H1 (cell line): Measurements from ENCODE around the gene WAC. TPM values are rescaled to one million over a fixed set of nuclear protein-coding genes. Genes with fewer than 3 reads are reported as not detected.

ENCODE experiments used
- CHD7 ChIP-seq: fragments of 300-600 bp; sonication (generic); IDR thresholded peaks from 2 replicates; pipeline ENCODE4 v1.7.1; 2012; ENCODE audit warnings: low read length, moderate library complexity, mild to moderate bottlenecking, inconsistent platforms; ENCODE audit not compliant: insufficient replicate concordance
- EZH2 ChIP-seq: fragments of 200-600 bp; sonication (generic); IDR thresholded peaks from 2 replicates; pipeline ENCODE4 v1.7.1; 2012; ENCODE audit warnings: low read depth, mild to moderate bottlenecking, moderate library complexity, low read length, inconsistent platforms; ENCODE audit not compliant: severe bottlenecking
- PHF8 ChIP-seq: fragments of 200-600 bp; sonication (generic); conservative IDR thresholded peaks from 2 replicates; pipeline ENCODE4 v1.7.1; 2012; ENCODE audit warnings: low read depth, mild to moderate bottlenecking, inconsistent platforms, low read length, moderate library complexity
- SIRT6 ChIP-seq: IDR thresholded peaks from one replicate; pipeline ENCODE4 v1.7.1; 2012; ENCODE audit warnings: low read length, inconsistent platforms
- SP2 ChIP-seq: IDR thresholded peaks from 2 replicates; pipeline ENCODE4 v1.6.1; 2012; ENCODE audit warnings: mild to moderate bottlenecking, low read length, inconsistent platforms
- polyA plus RNA-seq, 7 experiments: library from polyadenylated mRNA; depleted of rRNA in 3 of 7; stranded (reverse) in 5 of 7; unstranded in 2 of 7; fragments of >200 nt in 5 of 7; fragments of 200-250 nt in 2 of 7; gene quantifications; 1 replicate in 5 of 7; 2 replicates in 1 of 7; 4 replicates in 1 of 7; pipeline versions ENCODE4 v1.2.1 to v1.2.3, GENCODE V29; 2011 to 2013; ENCODE audit warnings: missing spikeins in 2 of 7, mixed read lengths in 2 of 7
- total RNA-seq: library from RNA; stranded (reverse); fragmentation: NEBNext Ultra II Directional; extraction: Animal tissue kit (Norgen Biotek cat#: 25700); gene quantifications from 2 replicates; pipeline ENCODE4 v1.2.1, GENCODE V29; 2021

The WAC gene
- total and polyA plus RNA-seq, 2 of the 8 experiments (the other 6 are each of a cell fraction or from before 2014, with no cell fraction given): 72.9 to 128 TPM

GRCh38 chr10:28552775-28553174, 19.9 kb downstream of the WAC start (continued):
- TF ChIP-seq CHD7 (no peak), SP2 (no peak), PHF8 (no peak), SIRT6 (no peak), EZH2 (no peak)
- TF ChIP-seq, all 59 proteins: peak for 0
